ENCODE measurements around the gene TACO1. TPM values are rescaled to one million over a fixed set of nuclear protein-coding genes. Genes with fewer than 3 reads are reported as not detected.

The TACO1 gene
- total and polyA plus RNA-seq, 2 of the 8 experiments (the other 6 are each of a cell fraction or from before 2014, with no cell fraction given): 19.1 to 23.6 TPM

- no peak overlapping the region for H3K4ac ChIP-seq (replicated peaks; ENCODE audit: insufficient read length, low read depth, low read length)
- no peak for FAIRE-seq
Measured at GRCh38 chr17:63555500-63556156, 45.1 kb upstream of the TACO1 start.

More at GRCh38 chr17:63555500-63556156, 45.1 kb upstream of the TACO1 start:
- H3K9me3 ChIP-seq (ENCODE audit: insufficient read depth in 2 of 2, low read depth in 1 of 2, low read length in 1 of 2): no peaks in the 10 kb centered on the region
- no peak overlapping the region for H3K56ac ChIP-seq (replicated peaks; ENCODE audit: insufficient read length, low read depth, low read length)
- no peak overlapping the region for H2BK12ac ChIP-seq (ENCODE audit: low read depth, low read length)
- no peak overlapping the region for H4K91ac ChIP-seq (replicated peaks; ENCODE audit: insufficient read length, low read length)
- no peak overlapping the region for H2BK20ac ChIP-seq (ENCODE audit: low read length)
- H3K36me3 ChIP-seq (ENCODE audit: control insufficient read depth in 2 of 4, insufficient read depth in 4 of 4, low read length in 3 of 4): peaks cover 0 to 5% (median 0%) of the 10 kb centered on the region in 4 experiments; a peak in 1 of 8 replicates
- H3K23me2 ChIP-seq (ENCODE audit: low read depth, low read length): peaks cover 9% of the 10 kb centered on the region; the same call in 1 of the 2 replicates
- peaks cover 8% of the 10 kb centered on the region for H3K79me1 ChIP-seq (ENCODE audit: low read depth, low read length)
- no peak overlapping the region for H2AK5ac ChIP-seq (ENCODE audit: low read depth, low read length)
- H3K79me2 ChIP-seq (ENCODE audit: control insufficient read depth in 1 of 2, insufficient read depth in 2 of 2, low read length in 2 of 2): peaks cover 22 to 91% of the 10 kb centered on the region in 2 experiments
- no peak overlapping the region for H3K27ac ChIP-seq (ENCODE audit: low read depth, low read length)
- CTCF ChIA-PET (ENCODE audit: partially characterized antibody): interaction anchor here (1.0 to 1.9 kb wide), 3 partner anchors 11 to 17 kb away, joined by 3 to 4 read pairs (median 4); no protein-coding TSS in a partner anchor
- DNase-seq (ENCODE audit: low read depth in 1 of 2, low spot score in 2 of 2): no peak
- TF ChIP-seq NANOG (IDR thresholded peaks at IDR 0.05; ENCODE audit: insufficient read depth, low read depth, low read length, poor library complexity, severe bottlenecking): no peak
- TF ChIP-seq SP1 (IDR thresholded peaks at IDR 0.05; ENCODE audit: low read depth, low read length): no peak
- TF ChIP-seq CREB1 (IDR thresholded peaks at IDR 0.05): no peak
- no peak for TF ChIP-seq RFX5 (IDR thresholded peaks at IDR 0.05; ENCODE audit: borderline replicate concordance, low read depth, low read length)
- no peak for TF ChIP-seq E2F6 (IDR thresholded peaks at IDR 0.05)
- H4K5ac ChIP-seq (ENCODE audit: insufficient read length, low read depth, low read length): no peak overlapping the region
- WGBS, 2 experiments (ENCODE audit: extremely low coverage in 1 of 2, insufficient coverage in 1 of 2, insufficient read length in 1 of 2, insufficient replicate concordance in 2 of 2, low coverage in 1 of 2, low lambda C conversion rate in 2 of 2, missing lambda C conversion rate in 1 of 2): 90% methylated on average over 7 of the region's 7 CpGs; no CpG with 5 or more reads in 1 of the 2 experiments
- H3K18ac ChIP-seq (ENCODE audit: extremely low read depth, low read length): no peak overlapping the region
- no peak overlapping the region for H2BK120ac ChIP-seq (replicated peaks; ENCODE audit: low read depth, low read length)
- H2BK15ac ChIP-seq (ENCODE audit: low read length): no peak overlapping the region
- H3K4me1 ChIP-seq (replicated peaks in 1 of 4; ENCODE audit: control insufficient read depth in 3 of 4, insufficient read depth in 4 of 4, low read length in 3 of 4): peaks cover 0 to 3% (median 1%) of the 10 kb centered on the region in 4 experiments; a peak in 3 of 7 replicates
- H3K4me2 ChIP-seq (ENCODE audit: insufficient read depth in 1 of 2, low read depth in 2 of 2, low read length in 2 of 2): no peak overlapping the region
- no peak overlapping the region for H2BK5ac ChIP-seq (ENCODE audit: low read depth, low read length)
- no peak overlapping the region for H3K14ac ChIP-seq (ENCODE audit: insufficient read length)
- H3K27me3 ChIP-seq (replicated peaks in 1 of 4; ENCODE audit: control insufficient read depth in 3 of 4, extremely low read depth in 1 of 4, insufficient read depth in 3 of 4, low read length in 3 of 4): no peaks in the 10 kb centered on the region
- H3K4me3 ChIP-seq (ENCODE audit: extremely low read depth in 1 of 4, insufficient read depth in 2 of 4, low read depth in 3 of 4, low read length in 4 of 4): no peak overlapping the region
- H3K9ac ChIP-seq (replicated peaks in 1 of 4; ENCODE audit: extremely low read depth in 1 of 4, low read depth in 3 of 4, low read length in 3 of 4): no peak overlapping the region
- POLR2A ChIA-PET (ENCODE audit: partially characterized antibody): no interaction called here
- no peak overlapping the region for H4K8ac ChIP-seq (ENCODE audit: extremely low read depth, insufficient read depth, low read length)
- H2AFZ ChIP-seq (ENCODE audit: low read length): no peak overlapping the region
- peaks cover 7 to 19% of the 10 kb centered on the region in 2 experiments for H4K20me1 ChIP-seq (replicated peaks in 1 of 2; ENCODE audit: control insufficient read depth in 1 of 2, insufficient read depth in 2 of 2, low read length in 2 of 2)
- no peak overlapping the region for H3K23ac ChIP-seq (ENCODE audit: insufficient read length)
